Measurements from ENCODE around the gene CRYAB.
"Not testable (repeated sequence)": the region's sequence is repeated elsewhere in the genome, so short reads cannot be mapped to it uniquely, and the experiment has no call there.

CRYAB gene

GRCh38 chr11:111908639-111909305 is 2.8 kb downstream of the CRYAB start:
- no peak for DNase-seq (ENCODE audit: low read depth, low spot score)

GRCh38 chr11:111906680-111907079 is 4.9 kb downstream of the CRYAB start:
- no peak for DNase-seq (ENCODE audit: low read depth, low spot score)

- DNase-seq (ENCODE audit: low read depth, low spot score) = no peak
Observed at GRCh38 chr11:111905411-111905810, 6.2 kb downstream of the CRYAB start.

- DNase-seq (ENCODE audit: low read depth, low spot score) = no peak
Observed at GRCh38 chr11:111886844-111887243, 24.7 kb downstream of the CRYAB start.

- no peak for DNase-seq (ENCODE audit: low read depth, low spot score)
Observed at GRCh38 chr11:111886032-111886431, 25.5 kb downstream of the CRYAB start.

GRCh38 chr11:111885053-111885452 is 26.5 kb downstream of the CRYAB start:
- DNase-seq (ENCODE audit: low read depth, low spot score) = not testable (repeated sequence)

GRCh38 chr11:111882202-111882601 is 29.4 kb downstream of the CRYAB start:
- no peak for DNase-seq (ENCODE audit: low read depth, low spot score)

GRCh38 chr11:111879637-111879960 is 32.0 kb downstream of the CRYAB start:
- DNase-seq (ENCODE audit: low read depth, low spot score) = no peak

GRCh38 chr11:111878849-111879636 is 32.5 kb downstream of the CRYAB start, which contains the start of the genes CFAP68 and FDXACB1:
CFAP68 (plus strand) TSS chr11:111879541; CDS start chr11:111879561, 20 bp downstream.
FDXACB1 (minus strand) TSS chr11:111879165; CDS start chr11:111879132, 33 bp downstream.
- peak; percentile 87 for DNase-seq (ENCODE audit: low read depth, low spot score)

- DNase-seq (ENCODE audit: low read depth, low spot score) = no peak
Observed at GRCh38 chr11:111878385-111878848, 33.2 kb downstream of the CRYAB start.

- DNase-seq (ENCODE audit: low read depth, low spot score) = no peak
Observed at GRCh38 chr11:111871693-111872161, 39.8 kb downstream of the CRYAB start.

GRCh38 chr11:111870886-111871692 is 40.5 kb downstream of the CRYAB start, which contains the start of gene ALG9:
ALG9 (minus strand) TSS chr11:111871581; CDS start chr11:111871482, 99 bp downstream.
- DNase-seq (ENCODE audit: low read depth, low spot score) = peak; percentile 80

GRCh38 chr11:111870522-111870885 is 41.1 kb downstream of the CRYAB start:
- no peak for DNase-seq (ENCODE audit: low read depth, low spot score)

- DNase-seq (ENCODE audit: low read depth, low spot score) = no peak
Observed at GRCh38 chr11:111870113-111870512, 41.5 kb downstream of the CRYAB start.

- no peak for DNase-seq (ENCODE audit: low read depth, low spot score)
Observed at GRCh38 chr11:111860257-111860656, 51.3 kb downstream of the CRYAB start.
